HepG2 (cell line): ENCODE data around the gene TNIP1.

Experiments used
- GATA4 ChIP-seq: sonication (generic); IDR thresholded peaks from 2 replicates; pipeline ENCODE4 v1.6.1; 2016; ENCODE audit warnings: antibody characterized with exemption, low read depth, borderline replicate concordance
- RFX5 ChIP-seq: IDR thresholded peaks from 2 replicates; pipeline ENCODE4 v1.6.1; 2011; ENCODE audit warnings: low read depth, low read length, improper control_type of control experiment

DNA sequence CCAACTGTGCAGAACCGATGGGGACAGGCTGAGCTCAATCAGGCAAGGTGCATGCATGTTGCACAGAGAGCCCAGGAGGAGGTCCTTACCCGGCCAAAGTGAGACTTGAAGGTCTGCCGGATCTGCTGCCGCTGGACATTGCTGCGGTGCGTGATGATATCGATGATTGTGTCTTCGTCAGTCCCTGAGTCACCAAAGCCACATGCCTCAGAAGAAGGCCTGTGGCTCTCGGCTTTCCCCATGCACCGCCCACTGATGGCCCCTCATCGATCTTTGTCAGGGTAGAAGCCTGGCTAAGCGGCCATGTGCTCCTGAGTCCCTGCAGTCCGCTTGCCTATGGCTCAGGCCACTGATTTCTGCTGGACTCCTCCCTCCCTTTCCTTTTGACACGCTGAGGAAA lies 42.0 kb upstream of the TNIP1 start:
- TF ChIP-seq RFX5 (no peak), GATA4 (no peak)
